Measurements from ENCODE around the gene ZBED4. TPM values are rescaled to one million over a fixed set of nuclear protein-coding genes. Genes with fewer than 3 reads are reported as not detected.
A peak's percentile ranks its signal among the peaks of the same experiment; 100 is the strongest.

Gene ZBED4
- total and polyA plus RNA-seq, 8 donors, result 12.8 to 19.8 (median 15.1) TPM

DNA sequence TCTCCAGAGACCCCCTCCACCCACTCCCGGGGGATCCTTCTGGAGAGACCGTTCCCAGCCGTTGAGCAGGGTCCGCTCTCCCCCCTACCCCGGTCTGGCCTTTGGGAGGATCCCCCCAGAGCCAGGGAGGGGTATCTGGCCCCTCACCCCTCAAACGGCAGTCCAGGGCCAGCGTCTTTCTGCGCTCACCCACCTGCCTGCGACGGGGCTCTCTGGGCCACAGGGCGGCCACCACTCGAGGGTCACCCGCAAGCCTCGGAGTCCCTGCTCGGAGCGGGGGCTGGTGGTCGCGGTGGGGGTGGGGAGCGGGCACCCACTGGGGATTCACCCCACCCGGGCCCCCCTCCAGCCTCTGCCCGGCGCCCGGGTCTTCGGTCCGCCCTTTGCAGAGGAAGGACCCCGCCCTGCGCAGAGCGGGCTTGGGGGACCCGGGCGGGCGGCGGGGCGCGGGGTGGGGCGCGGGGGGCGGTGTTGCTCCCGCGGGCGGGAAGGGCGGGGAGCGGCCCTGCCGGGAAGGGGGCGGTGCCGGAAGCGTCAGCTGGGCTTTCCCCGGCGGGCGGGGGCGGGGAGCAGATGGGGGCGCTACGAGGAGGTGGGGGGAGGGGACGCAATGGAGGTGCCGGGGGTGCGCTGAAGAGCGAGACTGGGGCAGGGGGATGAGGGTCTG, 81.4 kb downstream of the ZBED4 start:
- Histone ChIP-seq H3K9me3 (no peaks in the 10 kb centered on the region), H3K4me1 (peaks cover 32 to 85% of the 10 kb centered on the region in 2 donors), H3K27ac (peak overlapping the region; percentile 95 to 99), H3K36me3 (no peaks in the 10 kb centered on the region), H3K4me3 (peak overlapping the region; percentile 47 to 71), H3K27me3 (no peaks in the 10 kb centered on the region)
- DNase-seq (peak in 3 of 4 donors; percentile 75 to 98 (median 89)), ATAC-seq (peak; percentile 35)
- intact Hi-C loops (cut with DNase I), result no loop called here
- TF ChIP-seq, protein P1, sequence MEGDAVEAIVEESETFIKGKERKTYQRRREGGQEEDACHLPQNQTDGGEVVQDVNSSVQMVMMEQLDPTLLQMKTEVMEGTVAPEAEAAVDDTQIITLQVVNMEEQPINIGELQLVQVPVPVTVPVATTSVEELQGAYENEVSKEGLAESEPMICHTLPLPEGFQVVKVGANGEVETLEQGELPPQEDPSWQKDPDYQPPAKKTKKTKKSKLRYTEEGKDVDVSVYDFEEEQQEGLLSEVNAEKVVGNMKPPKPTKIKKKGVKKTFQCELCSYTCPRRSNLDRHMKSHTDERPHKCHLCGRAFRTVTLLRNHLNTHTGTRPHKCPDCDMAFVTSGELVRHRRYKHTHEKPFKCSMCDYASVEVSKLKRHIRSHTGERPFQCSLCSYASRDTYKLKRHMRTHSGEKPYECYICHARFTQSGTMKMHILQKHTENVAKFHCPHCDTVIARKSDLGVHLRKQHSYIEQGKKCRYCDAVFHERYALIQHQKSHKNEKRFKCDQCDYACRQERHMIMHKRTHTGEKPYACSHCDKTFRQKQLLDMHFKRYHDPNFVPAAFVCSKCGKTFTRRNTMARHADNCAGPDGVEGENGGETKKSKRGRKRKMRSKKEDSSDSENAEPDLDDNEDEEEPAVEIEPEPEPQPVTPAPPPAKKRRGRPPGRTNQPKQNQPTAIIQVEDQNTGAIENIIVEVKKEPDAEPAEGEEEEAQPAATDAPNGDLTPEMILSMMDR (IDR thresholded peaks at IDR 0.05), result no peak

DNA sequence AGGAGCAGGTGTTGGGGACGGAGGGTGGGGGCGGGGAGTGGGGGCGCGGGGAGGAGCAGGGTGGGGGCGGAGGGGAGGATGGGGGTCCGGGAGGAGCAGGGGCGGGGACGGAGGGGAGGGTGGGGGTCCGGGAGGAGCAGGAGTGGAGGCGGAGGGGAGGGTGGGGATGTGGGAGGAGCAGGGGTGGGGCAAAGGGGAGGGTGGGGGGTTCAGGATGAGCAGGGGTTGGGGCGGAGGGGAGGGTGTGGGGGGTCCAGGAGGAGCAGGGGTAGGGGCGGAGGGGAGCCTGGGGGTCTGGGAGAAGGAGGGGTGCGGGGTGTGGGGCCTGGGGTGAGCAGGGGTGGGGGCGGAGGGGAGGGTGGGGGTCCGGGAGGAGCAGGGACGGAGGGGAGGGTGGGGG, 81.9 kb downstream of the ZBED4 start:
- TF ChIP-seq, protein P1 (IDR thresholded peaks at IDR 0.05), result no peak
- no peaks in the 10 kb centered on the region for H3K36me3 ChIP-seq
- ATAC-seq (no peak), DNase-seq (no peak)
- peaks cover 32 to 79% of the 10 kb centered on the region in 2 donors for H3K4me1 ChIP-seq
- intact Hi-C loops (cut with DNase I), result no loop called here
- no peaks in the 10 kb centered on the region for H3K27me3 ChIP-seq
- no peaks in the 10 kb centered on the region for H3K9me3 ChIP-seq
- H3K27ac ChIP-seq, result peak overlapping the region; percentile 95 to 99
- peak overlapping the region; percentile 11 to 71 for H3K4me3 ChIP-seq

DNA sequence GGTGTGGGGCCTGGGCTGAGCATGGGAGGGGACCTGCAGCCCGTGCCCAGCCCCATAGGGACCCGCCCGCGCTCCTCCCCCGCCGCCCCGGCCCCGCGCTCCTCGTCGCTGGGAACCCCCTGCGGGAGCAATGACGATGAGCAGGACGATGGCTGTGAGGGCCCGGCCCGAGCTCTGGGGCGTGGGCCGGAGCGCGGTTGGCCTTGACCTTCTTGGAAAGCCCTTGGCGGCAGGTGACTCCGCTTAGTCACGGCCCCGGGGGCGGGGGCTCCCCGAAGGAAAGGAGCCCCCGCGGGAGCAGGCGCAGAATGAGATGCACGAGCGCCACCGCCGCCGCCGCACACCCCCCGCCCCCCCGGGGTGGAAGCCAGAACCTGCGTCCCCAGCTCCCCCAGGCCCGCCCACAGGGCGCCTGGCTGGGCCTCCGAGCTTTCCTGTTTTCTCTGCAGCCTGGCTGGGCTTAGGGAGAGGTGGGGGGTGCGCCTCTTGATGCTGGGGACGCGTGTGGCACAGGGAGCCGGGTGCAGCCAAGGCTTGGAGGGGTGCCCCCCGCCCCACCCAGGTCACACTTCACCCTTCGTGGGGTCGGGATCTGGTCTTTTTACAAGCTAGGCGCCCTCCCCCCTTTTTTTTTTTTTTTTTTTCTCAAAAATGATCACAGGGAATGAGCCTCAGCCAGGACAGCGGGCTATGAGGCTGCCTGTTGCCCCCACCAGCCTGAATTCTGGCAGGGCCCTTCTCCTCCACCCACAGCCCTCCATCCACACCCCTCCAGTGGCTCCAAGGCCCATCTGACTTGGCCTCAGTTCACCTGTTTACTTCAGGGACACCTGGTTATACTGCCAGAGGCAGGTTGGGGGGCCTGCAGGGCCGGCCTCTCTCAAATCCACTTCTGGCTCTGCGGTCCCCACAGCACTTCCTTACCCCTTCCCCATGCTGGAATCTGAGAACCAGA, 82.7 kb downstream of the ZBED4 start:
- Histone ChIP-seq H3K4me1 (peaks cover 30 to 72% of the 10 kb centered on the region in 2 donors), H3K27ac (peak overlapping the region; percentile 95 to 99), H3K36me3 (no peaks in the 10 kb centered on the region), H3K27me3 (no peaks in the 10 kb centered on the region), H3K4me3 (peak overlapping the region; percentile 11 to 71), H3K9me3 (no peaks in the 10 kb centered on the region)
- ATAC-seq (peak; percentile 81), DNase-seq (peak in 3 of 4 donors; percentile 80 to 100 (median 96))
- TF ChIP-seq, protein P1 (IDR thresholded peaks at IDR 0.05), result peak in 1 of 2 donors; percentile 18
- intact Hi-C loops (cut with DNase I), result no loop called here

DNA sequence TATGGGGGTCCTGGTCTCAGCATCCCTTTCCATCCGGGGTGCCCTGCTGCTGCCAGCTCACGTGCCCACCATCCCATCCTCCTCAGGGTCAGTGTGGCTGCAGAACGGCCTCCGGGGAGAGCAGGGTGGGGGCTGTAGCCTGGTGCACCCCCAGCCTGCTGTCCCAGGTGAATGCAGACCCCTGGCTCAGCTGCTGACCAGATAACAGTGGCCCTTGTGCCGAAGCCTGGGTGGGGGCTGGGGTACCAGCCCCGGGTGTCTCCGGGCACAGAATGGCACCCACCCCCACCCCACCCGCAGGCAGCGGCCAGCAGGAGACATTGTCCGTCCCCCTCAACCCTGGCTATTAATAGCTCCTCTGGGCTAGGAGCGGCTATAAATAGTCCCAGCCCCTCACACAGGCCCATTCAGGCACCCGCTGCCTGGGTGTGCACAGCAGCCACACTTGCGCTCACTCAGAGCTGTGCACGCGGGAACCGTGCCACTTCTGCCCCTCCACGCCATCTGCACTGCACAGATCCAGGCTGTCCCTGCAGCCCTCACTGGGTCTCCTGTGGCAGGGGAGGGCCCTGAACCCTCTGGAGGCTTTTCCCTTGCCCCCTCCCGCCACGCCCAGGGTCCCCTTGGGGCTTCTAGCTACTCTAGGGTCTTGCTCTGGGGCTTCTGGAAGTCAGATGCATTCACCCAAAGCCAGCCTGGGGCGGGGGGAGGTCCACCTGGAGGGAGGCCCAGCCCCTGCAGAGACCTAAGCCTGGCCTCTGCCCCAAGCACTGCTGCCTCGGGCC, 83.5 kb downstream of the ZBED4 start:
- H3K4me1 ChIP-seq, result peaks cover 27 to 63% of the 10 kb centered on the region in 2 donors
- intact Hi-C loops (cut with DNase I), result no loop called here
- ATAC-seq, result no peak
- H3K27ac ChIP-seq, result peak overlapping the region; percentile 95 to 99
- peak overlapping the region in 1 of 2 donors; percentile 71 for H3K4me3 ChIP-seq
- no peaks in the 10 kb centered on the region for H3K27me3 ChIP-seq
- TF ChIP-seq, protein P1 (IDR thresholded peaks at IDR 0.05), result no peak
- no peaks in the 10 kb centered on the region for H3K9me3 ChIP-seq
- H3K36me3 ChIP-seq, result no peaks in the 10 kb centered on the region
- DNase-seq, result no peak
